ENCODE measurements around the gene HOXD1. TPM values are rescaled to one million over a fixed set of nuclear protein-coding genes. Genes with fewer than 3 reads are reported as not detected.

The HOXD1 gene
- total RNA-seq, 1 experiment from 2014 or later, result not detected

DNA sequence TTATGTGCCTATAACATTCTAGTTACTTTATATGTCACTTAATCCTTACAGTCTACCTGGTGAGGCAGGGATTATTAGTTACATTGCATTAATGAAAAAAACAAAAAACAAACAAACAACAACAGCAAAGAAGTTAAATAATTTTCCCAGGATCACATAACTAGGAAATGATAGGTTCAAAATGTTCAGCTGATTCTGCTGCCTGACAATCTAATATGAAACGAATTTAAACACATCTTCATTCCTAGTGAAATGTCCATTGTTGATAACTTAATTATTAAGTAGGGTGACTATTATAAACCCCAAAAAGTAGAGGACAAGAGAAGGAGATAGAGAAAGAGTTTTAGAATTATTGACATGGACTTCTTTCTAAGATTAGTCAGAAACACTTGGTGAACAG lies 22.6 kb downstream of the HOXD1 start:
- Mint-ChIP-seq H3K27ac (ENCODE audit: unreplicated experiment) (no peak overlapping the region), H3K4me1 (ENCODE audit: low read depth, unreplicated experiment) (no peaks in the 10 kb centered on the region), H3K4me3 (ENCODE audit: low read depth, unreplicated experiment) (no peak overlapping the region), H3K9me3 (ENCODE audit: low read depth, unreplicated experiment) (no peaks in the 10 kb centered on the region), H3K36me3 (ENCODE audit: insufficient read depth, unreplicated experiment) (no peaks in the 10 kb centered on the region), H3K27me3 (ENCODE audit: unreplicated experiment) (no peaks in the 10 kb centered on the region)
- TF ChIP-seq, protein P1, sequence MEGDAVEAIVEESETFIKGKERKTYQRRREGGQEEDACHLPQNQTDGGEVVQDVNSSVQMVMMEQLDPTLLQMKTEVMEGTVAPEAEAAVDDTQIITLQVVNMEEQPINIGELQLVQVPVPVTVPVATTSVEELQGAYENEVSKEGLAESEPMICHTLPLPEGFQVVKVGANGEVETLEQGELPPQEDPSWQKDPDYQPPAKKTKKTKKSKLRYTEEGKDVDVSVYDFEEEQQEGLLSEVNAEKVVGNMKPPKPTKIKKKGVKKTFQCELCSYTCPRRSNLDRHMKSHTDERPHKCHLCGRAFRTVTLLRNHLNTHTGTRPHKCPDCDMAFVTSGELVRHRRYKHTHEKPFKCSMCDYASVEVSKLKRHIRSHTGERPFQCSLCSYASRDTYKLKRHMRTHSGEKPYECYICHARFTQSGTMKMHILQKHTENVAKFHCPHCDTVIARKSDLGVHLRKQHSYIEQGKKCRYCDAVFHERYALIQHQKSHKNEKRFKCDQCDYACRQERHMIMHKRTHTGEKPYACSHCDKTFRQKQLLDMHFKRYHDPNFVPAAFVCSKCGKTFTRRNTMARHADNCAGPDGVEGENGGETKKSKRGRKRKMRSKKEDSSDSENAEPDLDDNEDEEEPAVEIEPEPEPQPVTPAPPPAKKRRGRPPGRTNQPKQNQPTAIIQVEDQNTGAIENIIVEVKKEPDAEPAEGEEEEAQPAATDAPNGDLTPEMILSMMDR (IDR thresholded peaks at IDR 0.05; ENCODE audit: unreplicated experiment), result no peak
- CTCF ChIA-PET, result no interaction called here
- DNase-seq, result no peak
- intact Hi-C loops (cut with micrococcal nuclease; ENCODE audit: unreplicated experiment), result no loop called here
- no TSS peak for BruUV-seq (replicated peaks)

DNA sequence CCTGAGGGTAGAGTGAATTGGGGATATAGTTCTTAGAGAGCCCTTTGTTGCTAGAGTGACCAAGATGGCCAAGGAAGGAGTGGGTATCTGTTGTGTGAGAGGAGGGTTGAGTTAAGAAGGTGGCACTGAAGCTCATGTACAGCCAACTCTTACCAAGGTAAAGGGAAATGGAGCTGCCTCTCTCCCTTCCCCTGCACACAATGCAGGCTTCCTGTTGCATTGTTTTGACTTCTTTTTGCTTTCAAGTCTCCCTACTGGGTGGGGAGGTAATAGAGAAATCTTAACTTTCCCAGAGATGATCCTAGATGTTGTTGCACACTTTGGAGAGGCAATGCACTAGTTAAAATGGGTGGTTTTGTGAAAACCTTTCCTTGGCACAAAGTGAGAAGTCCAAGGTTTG lies 23.8 kb downstream of the HOXD1 start:
- Mint-ChIP-seq H3K4me3 (ENCODE audit: low read depth, unreplicated experiment) (no peak overlapping the region), H3K36me3 (ENCODE audit: insufficient read depth, unreplicated experiment) (no peaks in the 10 kb centered on the region), H3K27me3 (ENCODE audit: unreplicated experiment) (no peaks in the 10 kb centered on the region), H3K27ac (ENCODE audit: unreplicated experiment) (no peak overlapping the region), H3K9me3 (ENCODE audit: low read depth, unreplicated experiment) (no peaks in the 10 kb centered on the region), H3K4me1 (ENCODE audit: low read depth, unreplicated experiment) (no peaks in the 10 kb centered on the region)
- intact Hi-C loops (cut with micrococcal nuclease; ENCODE audit: unreplicated experiment), result no loop called here
- CTCF ChIA-PET, result no interaction called here
- TF ChIP-seq, protein P1 (IDR thresholded peaks at IDR 0.05; ENCODE audit: unreplicated experiment), result no peak
- no TSS peak for BruUV-seq (replicated peaks)
- DNase-seq, result no peak

DNA sequence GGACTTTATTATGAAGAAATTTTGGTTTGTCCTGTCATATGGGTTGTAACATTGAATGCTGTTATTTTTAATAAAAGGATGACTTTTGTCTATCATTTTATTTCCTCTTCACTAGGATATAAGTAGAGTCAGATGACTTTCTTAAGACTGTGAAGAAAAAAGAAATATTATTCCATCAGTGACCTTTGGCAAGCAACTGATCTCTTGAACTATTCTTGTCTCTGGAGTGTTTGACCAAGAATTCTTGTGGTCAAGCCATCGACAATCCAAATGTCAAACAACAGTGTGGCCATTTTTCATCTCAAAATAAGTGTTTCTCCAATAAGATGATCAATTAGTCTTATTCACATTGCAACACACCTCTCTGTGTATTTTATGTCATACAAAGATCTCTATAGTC lies 24.9 kb downstream of the HOXD1 start:
- Mint-ChIP-seq H3K4me1 (ENCODE audit: low read depth, unreplicated experiment) (no peaks in the 10 kb centered on the region), H3K27ac (ENCODE audit: unreplicated experiment) (no peak overlapping the region), H3K4me3 (ENCODE audit: low read depth, unreplicated experiment) (no peak overlapping the region), H3K27me3 (ENCODE audit: unreplicated experiment) (no peaks in the 10 kb centered on the region), H3K36me3 (ENCODE audit: insufficient read depth, unreplicated experiment) (no peaks in the 10 kb centered on the region), H3K9me3 (ENCODE audit: low read depth, unreplicated experiment) (no peaks in the 10 kb centered on the region)
- CTCF ChIA-PET, result interaction anchor here (0.6 kb wide), 1 partner anchor 167 kb away, joined by 8 read pairs; no protein-coding TSS in a partner anchor
- no peak for DNase-seq
- BruUV-seq (replicated peaks), result no TSS peak
- TF ChIP-seq, protein P1 (IDR thresholded peaks at IDR 0.05; ENCODE audit: unreplicated experiment), result no peak
- intact Hi-C loops (cut with micrococcal nuclease; ENCODE audit: unreplicated experiment), result no loop called here

DNA sequence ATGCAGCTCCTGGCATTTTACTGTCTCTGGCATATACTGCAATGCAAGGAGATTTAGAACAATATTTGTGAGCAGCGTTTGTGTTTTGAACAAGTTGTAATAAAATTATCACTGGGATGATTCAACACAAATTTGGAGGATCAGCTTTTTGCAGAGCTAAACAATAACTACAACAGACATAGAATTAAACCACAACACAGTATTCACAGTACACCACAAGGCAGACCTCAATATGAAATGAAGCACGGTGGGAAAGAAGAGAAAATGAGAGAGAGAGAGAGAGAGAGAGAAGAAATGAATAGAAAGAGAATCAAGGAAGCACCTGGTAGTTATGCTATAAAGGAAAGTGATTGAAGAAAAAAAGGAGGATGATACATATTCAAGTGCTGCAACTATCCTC lies 39.4 kb downstream of the HOXD1 start:
- CTCF ChIA-PET, result no interaction called here

More for the DNA sequence above, 39.4 kb downstream of the HOXD1 start:
- TF ChIP-seq, protein P1 (IDR thresholded peaks at IDR 0.05; ENCODE audit: unreplicated experiment), result no peak
- intact Hi-C loops (cut with micrococcal nuclease; ENCODE audit: unreplicated experiment), result no loop called here
- no TSS peak for BruUV-seq (replicated peaks)
- Mint-ChIP-seq H3K4me1 (ENCODE audit: low read depth, unreplicated experiment) (no peaks in the 10 kb centered on the region), H3K27me3 (ENCODE audit: unreplicated experiment) (no peaks in the 10 kb centered on the region), H3K4me3 (ENCODE audit: low read depth, unreplicated experiment) (no peak overlapping the region), H3K9me3 (ENCODE audit: low read depth, unreplicated experiment) (no peaks in the 10 kb centered on the region), H3K27ac (ENCODE audit: unreplicated experiment) (no peak overlapping the region), H3K36me3 (ENCODE audit: insufficient read depth, unreplicated experiment) (no peaks in the 10 kb centered on the region)
- DNase-seq, result no peak
